GM19324 (cell line): Measurements from ENCODE around the gene CHPF.

ENCODE experiments used
- ATAC-seq: cut with Tn5 transposase; IDR thresholded peaks from one replicate; pipeline ENCODE4 v1.9.1; 2021; ENCODE audit warnings: mild to moderate bottlenecking, moderate library complexity; ENCODE audit not compliant: unreplicated experiment, low FRiP score

The CHPF gene

GRCh38 chr2:219536425-219536824 lies 7.2 kb downstream of the CHPF start:
- ATAC-seq = no peak

GRCh38 chr2:219533930-219534661 lies 9.5 kb downstream of the CHPF start:
- ATAC-seq = no peak

- ATAC-seq = no peak
Measured at GRCh38 chr2:219532378-219532649, 11.3 kb downstream of the CHPF start.

GRCh38 chr2:219531639-219532377 lies 11.8 kb downstream of the CHPF start:
- no peak for ATAC-seq

- ATAC-seq = no peak
Measured at GRCh38 chr2:219530048-219530963, 13.3 kb downstream of the CHPF start.

- no peak for ATAC-seq
Measured at GRCh38 chr2:219527472-219527871, 16.1 kb downstream of the CHPF start.

GRCh38 chr2:219527076-219527394 lies 16.6 kb downstream of the CHPF start:
- no peak for ATAC-seq

- no peak for ATAC-seq
Measured at GRCh38 chr2:219526320-219527075, 17.1 kb downstream of the CHPF start.

GRCh38 chr2:219525533-219526232 lies 17.9 kb downstream of the CHPF start:
- ATAC-seq = no peak

GRCh38 chr2:219524817-219525216 lies 18.8 kb downstream of the CHPF start:
- ATAC-seq = no peak

GRCh38 chr2:219523031-219523671 lies 20.5 kb downstream of the CHPF start:
- no peak for ATAC-seq

GRCh38 chr2:219522111-219523030 lies 21.2 kb downstream of the CHPF start:
- ATAC-seq = no peak

- ATAC-seq = no peak
Measured at GRCh38 chr2:219521066-219521880, 22.3 kb downstream of the CHPF start.

- ATAC-seq = no peak
Measured at GRCh38 chr2:219520079-219520478, 23.5 kb downstream of the CHPF start.

GRCh38 chr2:219519526-219519916 lies 24.1 kb downstream of the CHPF start:
- ATAC-seq = no peak

GRCh38 chr2:219517954-219518778 lies 25.4 kb downstream of the CHPF start:
- ATAC-seq = no peak

GRCh38 chr2:219516888-219517287 lies 26.7 kb downstream of the CHPF start:
- ATAC-seq = no peak
